NCI-H82 treated with DMSO at 0.1 percent for 48 hours (cell line): ENCODE data around the gene IL1B.

ENCODE experiments used
- DNase-seq: peaks from one replicate; lab custom pipeline; 2025; ENCODE audit not compliant: unreplicated experiment; lab: John Stamatoyannopoulos, UW

The IL1B gene

DNA sequence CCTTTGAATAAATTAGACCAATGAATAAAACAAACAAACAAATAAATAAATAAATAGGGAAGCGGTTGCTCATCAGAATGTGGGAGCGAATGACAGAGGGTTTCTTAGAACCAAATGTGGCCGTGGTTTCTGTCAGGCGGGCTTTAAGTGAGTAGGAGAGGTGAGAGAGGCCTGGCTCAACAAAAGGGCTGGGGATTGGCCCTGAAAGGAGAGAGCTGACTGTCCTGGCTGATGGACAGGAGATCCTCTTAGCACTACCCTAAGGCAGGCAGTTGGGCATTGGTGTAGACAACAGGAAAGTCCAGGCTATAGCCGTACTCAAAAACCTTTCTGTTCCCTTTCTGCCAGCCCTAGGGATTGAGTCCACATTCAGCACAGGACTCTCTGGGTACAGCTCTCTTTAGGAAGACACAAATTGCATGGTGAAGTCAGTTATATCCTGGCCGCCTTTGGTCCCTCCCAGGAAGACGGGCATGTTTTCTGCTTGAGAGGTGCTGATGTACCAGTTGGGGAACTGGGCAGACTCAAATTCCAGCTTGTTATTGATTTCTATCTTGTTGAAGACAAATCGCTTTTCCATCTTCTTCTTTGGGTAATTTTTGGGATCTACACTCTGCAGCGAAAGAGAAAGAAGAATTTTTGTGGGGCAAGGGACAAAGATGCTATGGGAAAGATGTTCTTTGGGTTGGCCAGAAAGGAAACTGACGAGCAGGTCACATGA is 6.5 kb downstream of the IL1B start:
- DNase-seq: no peak

GRCh38 chr2:112829101-112829960 is 7.2 kb downstream of the IL1B start:
- DNase-seq: no peak

DNA sequence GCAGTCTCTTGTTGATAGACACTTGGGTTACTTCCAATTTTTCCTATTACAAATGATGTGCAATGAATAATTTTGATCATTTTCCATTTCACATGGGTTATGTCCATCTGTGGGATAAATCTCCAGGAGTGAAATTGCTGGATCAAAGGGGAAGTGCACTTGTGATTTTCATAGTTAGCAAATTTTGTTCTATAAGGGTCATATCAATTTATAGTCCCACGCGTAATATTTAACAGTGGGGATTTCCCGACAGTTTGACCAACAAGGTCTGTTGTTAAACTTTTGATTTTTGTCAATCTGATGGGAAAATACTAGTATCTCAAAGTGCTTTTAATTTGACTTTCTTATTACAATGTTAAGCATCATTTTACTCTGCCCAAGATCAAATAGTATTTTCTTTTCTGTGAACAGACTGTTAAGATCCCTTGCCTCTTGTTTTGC is 8.3 kb downstream of the IL1B start:
- DNase-seq: no peak

DNA sequence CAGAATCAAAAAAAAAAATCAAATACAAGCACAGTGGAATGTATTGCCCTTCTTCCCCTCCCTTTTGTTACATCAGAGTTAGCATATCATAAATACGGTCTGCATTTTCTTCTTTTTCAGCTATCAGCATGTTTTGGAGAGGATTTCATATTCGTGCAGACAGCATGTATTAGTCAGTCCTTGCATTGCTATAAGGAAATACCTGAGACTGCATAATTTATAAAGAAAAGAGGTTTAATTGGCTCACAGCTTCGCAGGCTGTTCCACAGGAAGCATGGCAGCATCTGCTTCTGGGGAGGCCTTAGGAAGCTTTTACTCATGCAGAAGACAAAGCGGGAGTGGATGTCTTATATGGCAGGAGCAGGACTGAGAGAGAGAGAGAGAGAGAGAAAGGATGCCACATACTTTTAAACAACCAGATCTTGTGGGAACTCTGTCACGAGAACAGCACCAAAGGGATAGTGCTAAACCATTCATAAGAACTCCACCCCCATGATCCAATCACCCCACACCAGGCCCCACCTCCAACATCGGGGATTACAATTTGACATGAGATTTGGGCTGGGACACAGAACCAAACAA is 8.9 kb downstream of the IL1B start:
- DNase-seq: no peak

- no peak for DNase-seq
Observed at GRCh38 chr2:112827009-112827408, 9.6 kb downstream of the IL1B start.

DNA sequence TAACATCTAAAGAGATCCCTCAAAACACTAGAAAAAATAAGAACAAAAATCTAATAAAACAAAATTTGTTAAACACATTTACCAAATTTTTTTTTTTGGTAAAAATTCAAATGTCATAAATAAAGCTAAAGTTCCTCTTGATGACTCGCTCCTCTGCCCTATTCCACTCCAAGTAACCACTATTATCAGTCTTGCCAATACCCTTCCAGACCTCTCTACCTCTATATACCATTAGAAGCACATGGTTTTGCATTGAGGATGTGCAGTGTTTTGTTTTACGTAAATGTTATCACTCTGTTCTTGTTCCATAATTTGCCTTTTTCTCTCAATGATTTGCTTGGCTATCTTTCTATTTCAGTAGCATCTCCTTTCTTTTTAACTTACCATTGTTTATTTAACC is 10.9 kb downstream of the IL1B start:
- no peak for DNase-seq

GRCh38 chr2:112824694-112825085 is 11.9 kb downstream of the IL1B start:
- no peak for DNase-seq

- no peak for DNase-seq
Observed at GRCh38 chr2:112821682-112822081, 14.9 kb downstream of the IL1B start.

- no peak for DNase-seq
Observed at GRCh38 chr2:112821142-112821541, 15.4 kb downstream of the IL1B start.

- no peak for DNase-seq
Observed at GRCh38 chr2:112820343-112820742, 16.2 kb downstream of the IL1B start.

- no peak for DNase-seq
Observed at GRCh38 chr2:112819081-112819480, 17.5 kb downstream of the IL1B start.

- no peak for DNase-seq
Observed at GRCh38 chr2:112818094-112818902, 18.3 kb downstream of the IL1B start.

- no peak for DNase-seq
Observed at GRCh38 chr2:112817082-112817689, 19.4 kb downstream of the IL1B start.

DNA sequence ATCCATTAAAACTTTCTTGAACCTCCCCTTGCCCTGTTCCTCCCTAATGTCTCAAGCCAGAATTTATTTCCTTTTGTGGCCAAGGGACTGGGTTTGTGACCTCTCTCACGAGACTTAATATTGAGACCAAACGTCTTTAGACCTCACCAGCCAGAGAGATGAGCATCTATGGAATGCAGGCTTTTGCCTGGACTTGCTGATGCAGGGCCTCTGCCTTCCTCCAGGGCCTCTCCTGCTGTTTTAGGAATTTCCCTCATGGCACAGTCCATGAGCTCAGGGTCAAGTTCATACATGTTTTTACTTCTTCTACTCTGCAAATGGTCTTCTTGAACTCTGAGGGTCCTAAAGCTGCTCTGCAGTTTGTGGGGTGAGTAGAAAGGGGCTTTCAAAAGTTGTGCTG is 22.3 kb downstream of the IL1B start:
- DNase-seq: no peak

DNA sequence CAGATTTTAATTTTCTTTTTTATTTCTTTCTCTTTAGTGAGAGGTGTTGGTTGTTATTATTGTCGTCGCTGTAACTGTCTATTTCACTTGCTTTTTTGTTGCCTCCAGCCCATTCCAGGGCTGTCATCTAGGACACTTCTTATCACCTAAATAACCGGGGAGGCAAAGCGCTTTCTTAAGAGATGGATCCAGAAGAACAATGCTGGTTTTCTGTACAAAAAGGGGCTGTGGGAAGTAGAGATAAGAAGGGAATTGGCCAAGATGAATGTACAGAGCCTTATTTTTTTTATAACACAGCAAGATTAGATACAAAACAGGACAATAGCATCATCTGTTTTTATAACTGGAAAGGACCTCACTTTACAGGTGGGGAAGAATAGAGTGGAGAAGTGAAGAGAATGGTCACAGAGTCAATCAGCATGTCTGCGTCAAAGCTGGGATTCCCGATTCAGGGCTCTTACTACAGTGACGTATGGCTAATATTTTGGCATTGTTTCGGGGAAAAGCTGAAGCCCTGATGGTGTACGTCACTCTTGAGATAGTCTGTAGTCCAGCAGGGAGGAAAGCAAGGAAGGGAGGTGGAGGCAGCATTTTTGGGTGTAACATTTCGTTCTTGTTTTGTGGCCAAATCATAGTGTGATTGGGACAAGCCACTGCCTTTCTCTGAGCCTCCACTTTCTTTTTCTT is 23.2 kb downstream of the IL1B start:
- no peak for DNase-seq

DNA sequence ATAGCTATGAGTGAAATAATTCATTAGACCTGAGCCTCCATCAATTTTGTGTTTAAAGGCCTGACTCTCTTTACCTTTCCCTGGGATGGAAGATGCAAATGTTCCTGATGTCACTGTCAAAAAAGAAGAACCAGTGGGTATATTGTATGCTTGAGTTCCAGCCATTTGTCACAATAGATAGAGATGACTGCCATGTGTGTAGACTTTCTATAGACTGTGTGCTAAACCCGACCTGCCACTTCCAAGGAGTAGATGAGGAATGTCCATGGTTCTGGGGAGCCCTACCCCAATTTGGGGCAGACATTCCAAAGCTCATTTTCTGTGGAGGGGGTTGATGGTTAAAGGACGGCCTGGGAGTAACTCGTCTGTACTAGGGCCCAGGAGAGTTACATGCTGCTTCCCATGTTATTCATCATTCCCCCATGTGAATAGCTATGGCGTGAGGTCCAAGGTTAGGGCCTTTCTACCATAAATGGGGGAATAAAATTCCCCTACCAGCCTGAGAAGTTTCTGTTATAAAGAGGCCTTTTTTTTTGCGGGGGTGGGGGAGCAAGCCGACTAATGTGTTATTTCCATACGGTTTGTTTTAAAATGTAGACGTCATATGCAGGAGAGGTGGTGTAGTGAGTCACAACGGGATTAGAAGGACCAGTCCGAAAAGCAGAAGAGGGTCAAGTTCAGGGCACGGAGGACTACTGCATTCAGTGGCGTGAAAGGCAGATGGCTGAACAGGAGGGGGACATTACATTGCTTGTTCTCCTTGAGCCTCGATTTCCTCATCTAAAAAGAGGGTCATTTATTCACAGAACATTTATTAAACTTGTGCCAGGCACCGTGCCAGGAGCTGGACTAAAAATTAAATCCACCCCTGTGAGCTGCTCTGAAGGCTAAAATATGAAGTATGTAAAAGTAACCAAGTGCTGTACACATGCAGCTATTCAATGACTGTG is 24.0 kb downstream of the IL1B start:
- DNase-seq: no peak

DNA sequence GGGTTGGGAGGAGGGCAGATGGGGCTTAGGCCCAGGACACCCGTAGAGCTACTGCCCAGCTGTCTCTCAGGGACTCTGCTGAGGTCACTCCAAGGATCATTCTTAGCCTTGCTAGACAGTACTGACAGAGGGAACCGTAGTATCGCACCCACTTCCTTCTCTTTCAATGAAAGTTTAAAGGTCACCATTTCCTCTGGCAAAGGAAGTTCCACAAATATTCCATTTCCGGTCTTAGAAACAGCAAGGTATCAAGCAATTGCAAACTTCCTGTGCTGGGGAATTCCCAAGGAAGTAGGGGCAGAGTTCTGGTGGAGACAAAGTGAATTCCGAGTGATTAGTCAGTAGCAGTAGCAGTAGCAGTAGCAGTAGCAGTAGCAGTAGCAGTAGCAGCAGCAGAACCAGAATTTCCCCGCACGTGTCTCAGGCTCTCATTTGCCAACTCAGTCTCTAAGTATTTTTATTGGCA is 24.7 kb downstream of the IL1B start:
- DNase-seq: no peak

GRCh38 chr2:112811276-112811831 is 25.2 kb downstream of the IL1B start:
- DNase-seq: no peak

DNA sequence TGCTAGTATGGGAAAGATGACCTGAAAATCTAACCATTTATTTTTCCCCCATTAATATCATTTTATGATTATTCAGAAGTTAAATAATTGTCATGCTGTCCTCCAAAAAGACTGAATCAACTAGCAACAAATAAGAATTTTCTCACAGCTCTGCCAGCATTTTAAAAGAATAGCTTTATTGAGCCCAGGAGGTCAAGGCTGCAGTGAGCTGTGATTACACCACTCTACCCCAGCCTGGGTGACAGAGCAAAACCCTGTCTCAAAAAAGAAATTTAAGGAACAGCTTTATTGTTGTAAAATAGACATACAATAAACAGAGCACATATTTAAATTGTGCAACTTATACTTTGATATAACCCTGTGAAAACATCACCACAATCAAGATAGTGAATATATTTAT is 27.5 kb downstream of the IL1B start:
- no peak for DNase-seq
